Skeletal muscle tissue (tissue), 4 donors: ENCODE data around the gene BPHL. TPM values are rescaled to one million over a fixed set of nuclear protein-coding genes. Genes with fewer than 3 reads are reported as not detected.
"Not testable (repeated sequence)": the region's sequence is repeated elsewhere in the genome, so short reads cannot be mapped to it uniquely, and the experiment has no call there.

ENCODE experiments used
- H3K27ac ChIP-seq: one replicate; pipeline ENCODE4 v1.7.0; 2013; ENCODE audit warnings: mild to moderate bottlenecking, low read depth, low read length, inconsistent platforms
- H3K27me3 ChIP-seq, 3 donors: one replicate each; pipeline ENCODE4 v1.7.0; 2013; ENCODE audit warnings: low read length in 3 of 3; ENCODE audit not compliant: control insufficient read depth in 3 of 3, insufficient read depth in 3 of 3
- H3K36me3 ChIP-seq, 3 donors: one replicate each; pipeline ENCODE4 v1.7.0; 2013; ENCODE audit warnings: low read length in 3 of 3; ENCODE audit not compliant: control insufficient read depth in 3 of 3, insufficient read depth in 3 of 3
- H3K4me1 ChIP-seq, 3 donors: one replicate each; pipeline ENCODE4 v1.7.0; 2013; ENCODE audit warnings: low read length in 3 of 3, mild to moderate bottlenecking in 3 of 3; ENCODE audit not compliant: control insufficient read depth in 3 of 3, insufficient read depth in 3 of 3
- H3K4me3 ChIP-seq, 3 donors: one replicate each; pipeline ENCODE4 v1.7.0; 2013; ENCODE audit warnings: low read length in 3 of 3
- H3K9ac ChIP-seq, 3 donors: one replicate each; pipeline ENCODE4 v1.7.0; 2013; ENCODE audit warnings: low read length in 3 of 3, mild to moderate bottlenecking in 3 of 3, moderate library complexity in 2 of 3, low read depth in 1 of 3
- H3K9me3 ChIP-seq, 3 donors: one replicate each; pipeline ENCODE4 v1.7.0; 2013; ENCODE audit warnings: low read length in 3 of 3; ENCODE audit not compliant: control insufficient read depth in 3 of 3
- total RNA-seq: library from RNA; depleted of rRNA; stranded (reverse); fragments of >200 nt; gene quantifications from one replicate; pipeline ENCODE4 v1.2.3, GENCODE V29; 2014
- donor health status: Osteomylitis.

The BPHL gene
- total RNA-seq, 1 donor from 2014 or later, result 17.7 TPM

GRCh38 chr6:3162565-3163247 is 44.2 kb downstream of the BPHL start:
- no peaks in the 10 kb centered on the region for H3K27me3 ChIP-seq
- H3K4me1 ChIP-seq, result peaks cover 2 to 4% (median 3%) of the 10 kb centered on the region in 3 donors

GRCh38 chr6:3163248-3163594 is 44.7 kb downstream of the BPHL start:
- no peaks in the 10 kb centered on the region for H3K9me3 ChIP-seq
- no peaks in the 10 kb centered on the region for H3K27me3 ChIP-seq
- no peak overlapping the region for H3K9ac ChIP-seq
- peak overlapping the region; percentile 59 to 78 (median 63) for H3K4me3 ChIP-seq
- peaks cover 2 to 3% (median 2%) of the 10 kb centered on the region in 3 donors for H3K4me1 ChIP-seq
- no peaks in the 10 kb centered on the region for H3K36me3 ChIP-seq
- no peak overlapping the region for H3K27ac ChIP-seq

More at GRCh38 chr6:3162565-3163247, 44.2 kb downstream of the BPHL start:
- Histone ChIP-seq H3K4me3 (peak overlapping the region; percentile 74 to 80 (median 78)), H3K9ac (peak overlapping the region; percentile 65 to 84 (median 73)), H3K9me3 (no peaks in the 10 kb centered on the region), H3K27ac (peak overlapping the region; percentile 81), H3K36me3 (no peaks in the 10 kb centered on the region)

GRCh38 chr6:3164388-3164787 is 45.9 kb downstream of the BPHL start:
- Histone ChIP-seq H3K4me3 (no peak overlapping the region), H3K9me3 (no peaks in the 10 kb centered on the region), H3K36me3 (no peaks in the 10 kb centered on the region), H3K27me3 (no peaks in the 10 kb centered on the region), H3K4me1 (peaks cover 0 to 3% (median 2%) of the 10 kb centered on the region in 3 donors), H3K9ac (no peak overlapping the region), H3K27ac (no peak overlapping the region)

GRCh38 chr6:3165631-3166534 is 47.4 kb downstream of the BPHL start:
- Histone ChIP-seq H3K27me3 (no peaks in the 10 kb centered on the region), H3K36me3 (no peaks in the 10 kb centered on the region), H3K4me1 (peaks cover 0 to 3% (median 2%) of the 10 kb centered on the region in 3 donors), H3K9me3 (no peaks in the 10 kb centered on the region), H3K4me3 (no peak overlapping the region), H3K27ac (no peak overlapping the region), H3K9ac (no peak overlapping the region)

GRCh38 chr6:3166535-3167225 is 48.2 kb downstream of the BPHL start:
- not testable (repeated sequence) for H3K9ac ChIP-seq, H3K9me3 ChIP-seq, H3K27me3 ChIP-seq, H3K4me1 ChIP-seq, H3K36me3 ChIP-seq, H3K27ac ChIP-seq, H3K4me3 ChIP-seq

GRCh38 chr6:3168046-3168445 is 49.5 kb downstream of the BPHL start:
- not testable (repeated sequence) for H3K9ac ChIP-seq, H3K36me3 ChIP-seq, H3K27me3 ChIP-seq, H3K4me3 ChIP-seq, H3K4me1 ChIP-seq, H3K9me3 ChIP-seq, H3K27ac ChIP-seq

GRCh38 chr6:3170676-3171075 is 52.2 kb downstream of the BPHL start:
- H3K27me3 ChIP-seq, H3K4me3 ChIP-seq, H3K9ac ChIP-seq, H3K9me3 ChIP-seq, H3K4me1 ChIP-seq, H3K36me3 ChIP-seq, H3K27ac ChIP-seq: not testable (repeated sequence)

GRCh38 chr6:3171313-3172175 is 53.0 kb downstream of the BPHL start:
- H3K27me3 ChIP-seq, H3K4me1 ChIP-seq, H3K4me3 ChIP-seq, H3K27ac ChIP-seq, H3K9me3 ChIP-seq, H3K36me3 ChIP-seq, H3K9ac ChIP-seq: not testable (repeated sequence)

- not testable (repeated sequence) for H3K27ac ChIP-seq, H3K9me3 ChIP-seq, H3K27me3 ChIP-seq, H3K4me3 ChIP-seq, H3K4me1 ChIP-seq, H3K36me3 ChIP-seq, H3K9ac ChIP-seq
Observed at GRCh38 chr6:3172789-3173188, 54.3 kb downstream of the BPHL start.
